ENCODE data around the gene SPEM1.

DNA sequence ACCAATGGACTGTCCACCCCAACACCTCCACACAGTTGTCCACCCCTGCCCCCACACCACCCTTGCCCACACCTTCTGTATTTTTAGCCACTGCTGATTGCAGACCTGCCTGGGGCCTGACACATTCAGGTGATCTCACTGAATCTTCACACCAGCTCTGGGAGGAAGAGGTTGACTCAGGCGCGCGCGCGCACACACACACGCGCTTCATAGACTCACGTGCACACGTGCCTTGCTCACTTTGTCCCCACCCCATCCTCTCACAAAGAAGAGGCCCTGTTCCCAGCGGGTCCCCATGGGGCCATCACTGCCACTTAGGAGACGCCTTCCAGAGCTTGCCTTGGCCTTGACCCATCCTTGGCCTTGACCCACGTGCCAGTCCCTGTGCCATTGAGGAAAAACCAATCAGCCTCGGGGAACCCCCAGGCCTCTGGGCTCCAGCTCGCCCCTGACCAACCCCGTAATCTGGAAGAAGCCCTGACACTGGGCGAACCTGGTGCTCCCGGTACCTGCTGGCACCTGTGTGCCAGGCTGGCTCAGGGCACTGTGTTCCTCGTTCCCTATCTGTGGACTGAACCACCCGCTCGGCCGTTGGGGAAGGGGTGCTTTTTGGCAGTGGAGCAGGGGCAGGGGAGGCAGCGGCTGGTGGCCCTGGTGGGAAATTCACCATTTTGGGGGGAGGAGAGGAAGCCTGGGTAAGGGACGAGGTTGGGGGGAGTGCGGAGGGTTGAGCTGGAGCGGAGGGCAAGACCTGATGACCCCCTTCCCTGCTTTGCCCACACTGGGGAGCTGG is 9.3 kb upstream of the SPEM1 start:
- TF ChIP-seq, protein P1, sequence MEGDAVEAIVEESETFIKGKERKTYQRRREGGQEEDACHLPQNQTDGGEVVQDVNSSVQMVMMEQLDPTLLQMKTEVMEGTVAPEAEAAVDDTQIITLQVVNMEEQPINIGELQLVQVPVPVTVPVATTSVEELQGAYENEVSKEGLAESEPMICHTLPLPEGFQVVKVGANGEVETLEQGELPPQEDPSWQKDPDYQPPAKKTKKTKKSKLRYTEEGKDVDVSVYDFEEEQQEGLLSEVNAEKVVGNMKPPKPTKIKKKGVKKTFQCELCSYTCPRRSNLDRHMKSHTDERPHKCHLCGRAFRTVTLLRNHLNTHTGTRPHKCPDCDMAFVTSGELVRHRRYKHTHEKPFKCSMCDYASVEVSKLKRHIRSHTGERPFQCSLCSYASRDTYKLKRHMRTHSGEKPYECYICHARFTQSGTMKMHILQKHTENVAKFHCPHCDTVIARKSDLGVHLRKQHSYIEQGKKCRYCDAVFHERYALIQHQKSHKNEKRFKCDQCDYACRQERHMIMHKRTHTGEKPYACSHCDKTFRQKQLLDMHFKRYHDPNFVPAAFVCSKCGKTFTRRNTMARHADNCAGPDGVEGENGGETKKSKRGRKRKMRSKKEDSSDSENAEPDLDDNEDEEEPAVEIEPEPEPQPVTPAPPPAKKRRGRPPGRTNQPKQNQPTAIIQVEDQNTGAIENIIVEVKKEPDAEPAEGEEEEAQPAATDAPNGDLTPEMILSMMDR (IDR thresholded peaks at IDR 0.05) = no peak
- no peak for TF ChIP-seq POLR2A (IDR thresholded peaks at IDR 0.05)
